Muscle of leg (tissue), 11 donors: ENCODE data around the gene SLC6A9. TPM values are rescaled to one million over a fixed set of nuclear protein-coding genes. Genes with fewer than 3 reads are reported as not detected.
A peak's percentile ranks its signal among the peaks of the same experiment; 100 is the strongest.

Experiments used
- DNase-seq: peaks from one replicate; pipeline ENCODE4 v3.0.0; 2013
- H3K27ac ChIP-seq: one replicate; pipeline ENCODE4 v1.5.1; 2013; ENCODE audit warnings: mild to moderate bottlenecking, low read length, control low read depth
- H3K27me3 ChIP-seq: one replicate; pipeline ENCODE4 v1.6.1; 2013; ENCODE audit warnings: low read length; ENCODE audit not compliant: control insufficient read depth, insufficient read depth
- H3K36me3 ChIP-seq: one replicate; pipeline ENCODE4 v1.6.1; 2013; ENCODE audit warnings: low read length; ENCODE audit not compliant: control insufficient read depth, insufficient read depth
- H3K4me1 ChIP-seq: one replicate; pipeline ENCODE4 v1.6.1; 2013; ENCODE audit warnings: low read length; ENCODE audit not compliant: control insufficient read depth, insufficient read depth
- H3K4me3 ChIP-seq: one replicate; pipeline ENCODE4 v1.5.1; 2013; ENCODE audit warnings: low read length, control low read depth
- H3K9me3 ChIP-seq: replicated peaks from 2 replicates; pipeline ENCODE4 v1.6.1; 2013; ENCODE audit warnings: low read depth, low read length; ENCODE audit not compliant: control insufficient read depth
- WGBS: methylation state at CpG from one replicate; pipeline ENCODE4 v1.1.5; 2013; ENCODE audit warnings: missing lambda C conversion rate; ENCODE audit not compliant: insufficient coverage; 5-methylcytosine and 5-hydroxymethylcytosine counted together
- polyA plus RNA-seq, 8 donors: library from polyadenylated mRNA; unstranded; fragments of 120-200 nt; gene quantifications; one replicate each; pipeline versions ENCODE4 v1.2.1 to v1.2.3, GENCODE V29; 2013; ENCODE audit warnings: inconsistent platforms in 1 of 8, low replicate concordance in 1 of 8; ENCODE audit not compliant: insufficient read length in 8 of 8, insufficient read depth in 1 of 8
- total RNA-seq: library from RNA; stranded (reverse); fragments of 120-200 nt; gene quantifications from one replicate; pipeline ENCODE4 v1.2.4, GENCODE V29; 2013

Gene SLC6A9
- total and polyA plus RNA-seq, 9 donors = 1.6 to 5.5 (median 3.4) TPM

DNA sequence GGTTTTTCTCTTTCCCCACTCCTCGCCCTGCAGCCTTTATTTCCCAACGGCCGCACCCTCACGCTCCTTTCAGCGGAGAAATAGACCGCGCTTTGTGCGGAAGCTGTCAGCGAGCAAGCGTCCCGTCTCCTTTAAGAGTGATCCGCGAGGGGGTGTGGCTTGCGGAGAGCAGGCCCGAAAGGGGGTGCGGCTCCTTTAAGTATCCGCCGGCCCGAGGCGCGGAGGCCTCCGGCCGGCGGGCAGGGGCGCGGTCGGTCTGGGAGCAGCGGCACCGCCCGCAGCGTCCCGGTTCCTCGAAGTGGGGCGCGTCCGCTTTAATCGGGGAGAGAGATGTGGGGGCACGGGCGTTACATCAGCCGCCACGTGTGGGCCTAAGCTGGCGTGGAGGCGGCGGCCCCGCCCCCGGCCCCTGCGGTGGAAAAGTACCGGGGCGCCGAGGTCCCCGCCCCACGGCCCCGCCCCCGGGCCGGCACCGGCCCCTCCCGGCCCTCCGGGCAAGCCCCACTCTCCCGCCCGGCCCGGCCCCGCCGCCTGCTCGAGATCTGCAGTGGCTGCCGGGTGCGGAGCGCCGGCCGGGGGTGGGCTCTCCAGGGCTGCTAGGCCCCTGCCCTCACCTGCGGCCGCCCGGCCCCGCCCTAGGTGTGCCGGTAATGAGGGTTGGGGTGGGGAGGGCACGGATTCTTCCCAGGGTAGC is 1.2 kb downstream of the SLC6A9 start:
- peaks cover 31% of the 10 kb centered on the region for H3K4me1 ChIP-seq
- H3K27ac ChIP-seq = peak overlapping the region; percentile 62
- under 1% methylated on average over 68 of the region's 75 CpGs for WGBS
- no peaks in the 10 kb centered on the region for H3K36me3 ChIP-seq
- peak overlapping the region; percentile 73 for H3K4me3 ChIP-seq
- peak; percentile 95 for DNase-seq
- peaks cover 10% of the 10 kb centered on the region for H3K27me3 ChIP-seq
- no peaks in the 10 kb centered on the region for H3K9me3 ChIP-seq

DNA sequence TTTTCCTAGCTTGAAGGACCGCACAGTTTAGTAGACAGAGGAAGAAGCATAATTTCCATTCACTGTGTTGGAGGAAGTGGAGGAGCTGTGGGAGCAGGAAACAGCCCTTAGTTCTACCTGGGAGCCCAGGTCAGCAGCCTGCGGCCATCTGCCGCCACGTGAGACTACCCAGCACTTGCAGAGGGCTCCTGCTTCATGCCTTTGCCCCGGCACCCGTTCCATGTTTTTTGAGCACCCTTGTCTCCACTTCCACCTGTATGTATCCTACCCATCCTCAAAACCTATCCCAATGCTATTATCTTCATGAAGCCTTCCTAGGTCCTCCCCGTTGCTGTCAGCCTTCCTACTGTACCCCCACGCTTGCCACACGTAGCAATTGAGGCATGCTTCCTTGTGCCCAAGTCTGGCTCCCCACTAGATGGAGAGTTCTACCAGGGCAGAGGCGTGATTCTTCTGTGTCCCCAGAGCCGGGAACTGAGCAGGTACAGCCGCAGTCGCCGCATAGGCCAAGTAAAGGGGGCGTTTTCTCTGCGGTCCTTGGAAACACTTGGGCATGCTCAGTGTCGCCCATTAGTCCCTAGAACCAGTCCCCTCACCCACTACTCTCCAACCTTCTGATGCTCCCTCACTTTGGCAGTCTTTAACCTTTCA is 1.9 kb downstream of the SLC6A9 start:
- Histone ChIP-seq H3K27me3 (peaks cover 10% of the 10 kb centered on the region), H3K4me1 (peaks cover 27% of the 10 kb centered on the region), H3K36me3 (no peaks in the 10 kb centered on the region), H3K9me3 (no peaks in the 10 kb centered on the region), H3K27ac (peak overlapping the region; percentile 62), H3K4me3 (peak overlapping the region; percentile 73)
- no peak for DNase-seq
- WGBS = 27% methylated on average over 16 of the region's 17 CpGs

DNA sequence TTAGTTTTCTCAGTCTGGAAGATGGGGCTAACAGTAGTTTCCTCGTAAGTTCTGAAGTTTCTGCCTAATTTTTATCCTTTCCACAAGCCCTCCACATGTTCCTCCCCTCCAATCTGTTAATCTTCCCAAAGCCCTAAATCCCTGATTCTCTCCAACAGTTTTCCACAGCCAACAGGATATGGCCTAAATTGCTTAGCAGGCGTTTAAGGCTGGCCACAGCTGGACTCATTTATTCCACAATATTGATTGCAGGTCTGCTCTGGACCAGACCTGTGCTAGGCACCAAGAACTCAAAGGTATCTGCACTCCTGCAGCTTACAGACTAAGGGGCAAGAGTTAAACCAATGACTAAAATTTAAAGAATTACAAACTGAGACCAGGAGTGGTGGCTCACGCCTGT is 3.9 kb downstream of the SLC6A9 start:
- H3K36me3 ChIP-seq = no peaks in the 10 kb centered on the region
- DNase-seq = no peak
- 83% methylated on average over 3 of the region's 3 CpGs for WGBS
- H3K9me3 ChIP-seq = no peaks in the 10 kb centered on the region
- H3K4me3 ChIP-seq = no peak overlapping the region
- H3K27me3 ChIP-seq = peaks cover 10% of the 10 kb centered on the region
- H3K27ac ChIP-seq = no peak overlapping the region
- peaks cover 26% of the 10 kb centered on the region for H3K4me1 ChIP-seq

DNA sequence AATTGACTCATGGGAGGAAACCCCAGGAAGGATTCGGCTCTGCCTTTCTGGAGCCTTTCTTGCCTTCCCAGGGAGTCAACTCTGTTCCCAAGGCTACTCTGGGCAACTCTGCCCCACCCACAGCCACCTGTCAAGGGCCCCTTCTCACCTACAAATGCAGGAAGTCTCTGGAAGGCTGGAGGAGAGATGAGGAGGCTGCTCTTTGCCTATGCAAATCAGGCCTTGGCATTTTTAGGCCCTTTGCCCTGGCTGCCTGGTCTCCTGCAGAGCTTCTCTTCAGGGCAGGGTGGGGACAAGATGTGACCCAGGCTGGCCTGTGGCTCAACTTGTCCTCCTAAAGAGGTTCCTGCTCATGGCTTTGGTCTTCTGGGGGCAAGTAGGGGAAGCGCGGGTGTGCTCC is 5.4 kb downstream of the SLC6A9 start:
- Histone ChIP-seq H3K36me3 (no peaks in the 10 kb centered on the region), H3K4me1 (peaks cover 11% of the 10 kb centered on the region), H3K27me3 (no peaks in the 10 kb centered on the region), H3K9me3 (no peaks in the 10 kb centered on the region), H3K4me3 (no peak overlapping the region), H3K27ac (no peak overlapping the region)
- DNase-seq = no peak
- 80% methylated on average over 3 of the region's 3 CpGs for WGBS

DNA sequence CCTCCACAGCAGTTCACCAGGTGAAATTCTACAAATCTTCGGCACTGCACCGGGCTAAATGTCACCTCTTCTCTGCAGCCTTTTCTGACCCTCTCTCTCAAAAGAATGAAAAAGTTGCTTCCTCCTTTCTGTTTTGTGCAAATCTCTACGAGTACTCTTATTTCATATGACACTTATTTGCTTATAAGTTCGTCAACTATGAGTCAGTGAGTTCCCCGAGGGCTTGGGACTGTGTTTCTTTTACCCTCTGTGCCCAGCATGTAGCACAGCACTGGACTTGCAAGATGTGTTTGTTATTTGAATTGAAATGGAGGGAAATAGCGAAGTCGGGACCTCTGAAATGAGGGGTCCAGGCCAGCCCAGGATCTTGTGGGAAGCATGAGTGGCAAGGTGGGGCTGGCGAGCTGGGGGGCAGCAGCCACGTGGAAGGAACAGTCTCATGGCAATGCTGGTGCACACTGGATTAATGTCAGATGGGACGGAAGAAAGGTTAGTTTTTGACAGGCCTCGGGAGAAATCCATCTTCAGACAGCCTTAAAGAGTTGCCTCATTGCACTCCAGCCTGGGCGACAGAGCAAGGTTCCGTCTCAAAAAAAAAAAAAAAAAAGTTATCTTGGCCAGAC is 6.2 kb downstream of the SLC6A9 start:
- Histone ChIP-seq H3K27me3 (no peaks in the 10 kb centered on the region), H3K36me3 (no peaks in the 10 kb centered on the region), H3K27ac (no peak overlapping the region), H3K4me3 (no peak overlapping the region), H3K4me1 (peaks cover 14% of the 10 kb centered on the region), H3K9me3 (no peaks in the 10 kb centered on the region)
- no peak for DNase-seq
- 85% methylated on average over 12 of the region's 13 CpGs for WGBS

DNA sequence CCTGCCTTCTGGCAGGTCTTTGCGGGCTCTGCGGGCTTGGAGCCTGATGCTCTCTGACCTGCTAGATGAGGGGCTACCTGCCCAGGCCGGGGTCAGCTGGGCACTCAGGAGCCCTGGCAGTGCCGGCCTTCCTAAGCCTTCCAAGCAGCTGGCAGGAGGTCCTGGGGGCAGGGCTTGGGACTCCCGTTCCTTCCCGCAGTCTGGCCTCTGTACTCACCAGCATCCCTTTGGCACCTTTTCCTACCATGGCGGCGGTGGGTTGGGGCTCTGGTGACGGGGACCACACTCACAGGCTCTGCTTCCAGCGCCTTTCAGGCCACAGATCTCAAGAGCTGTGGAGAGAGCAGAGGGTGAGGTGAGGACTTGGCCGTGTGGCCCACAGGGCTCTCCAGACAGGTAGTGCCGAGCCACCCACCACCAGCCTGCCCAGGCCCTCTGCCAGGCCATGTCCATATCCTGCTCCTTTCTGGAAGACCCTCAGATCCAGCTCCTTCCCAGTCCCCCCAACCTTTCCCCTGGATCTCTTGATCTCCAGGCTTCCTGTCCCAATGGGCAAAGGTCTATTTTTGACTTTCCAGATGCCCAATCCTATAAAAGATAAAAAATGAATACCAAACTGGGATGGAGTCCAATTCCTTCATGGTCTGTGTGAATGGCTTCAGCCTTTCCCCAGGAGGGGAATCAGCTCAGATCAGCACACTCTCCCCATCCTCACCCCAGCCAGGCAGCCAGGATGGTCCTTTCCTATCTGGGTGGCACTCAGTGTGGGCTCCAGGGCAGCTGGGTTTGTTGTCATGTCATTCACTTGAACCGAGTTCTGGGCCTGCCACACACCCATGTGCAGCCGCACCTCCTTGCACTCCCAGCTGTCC is 7.0 kb downstream of the SLC6A9 start:
- Histone ChIP-seq H3K27ac (no peak overlapping the region), H3K4me1 (peaks cover 15% of the 10 kb centered on the region), H3K27me3 (no peaks in the 10 kb centered on the region), H3K9me3 (no peaks in the 10 kb centered on the region), H3K4me3 (no peak overlapping the region), H3K36me3 (no peaks in the 10 kb centered on the region)
- 90% methylated on average over 7 of the region's 14 CpGs for WGBS
- no peak for DNase-seq

DNA sequence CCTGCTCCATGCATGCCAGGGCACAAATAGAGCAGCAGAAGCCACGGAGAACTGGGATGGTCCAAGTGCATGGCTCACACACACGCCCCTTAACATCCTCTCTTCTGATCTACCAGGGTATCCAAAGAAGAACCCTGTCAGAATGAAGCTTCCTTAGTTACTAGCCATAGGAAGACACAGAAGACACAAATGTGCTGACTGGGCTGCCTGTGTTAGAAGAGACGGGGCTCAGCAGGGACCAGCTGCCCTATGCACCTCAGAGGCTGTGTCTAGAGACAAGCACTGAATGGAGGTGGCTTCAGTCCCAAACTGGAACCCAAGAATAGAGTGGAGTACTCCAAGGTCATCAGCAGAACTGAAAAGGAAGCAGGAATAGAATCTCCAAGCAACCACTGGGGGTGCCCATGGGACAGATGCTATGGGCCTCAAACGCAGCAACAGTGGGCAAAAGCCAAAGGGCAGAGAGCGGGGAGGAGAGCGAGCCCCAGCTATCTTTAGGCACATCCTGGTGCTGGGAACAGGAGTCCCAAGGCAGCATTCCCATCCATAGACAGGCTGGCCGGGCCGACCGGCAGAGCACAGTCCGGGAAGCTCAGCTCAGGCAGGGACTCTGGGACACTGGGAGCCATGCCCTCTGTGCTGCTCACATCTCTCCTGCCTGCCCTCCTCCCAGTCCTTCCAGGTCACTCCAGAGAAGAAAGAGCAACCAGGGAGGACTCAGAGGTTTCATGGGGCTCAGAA is 9.5 kb downstream of the SLC6A9 start:
- no peaks in the 10 kb centered on the region for H3K36me3 ChIP-seq
- peak overlapping the region; percentile 26 for H3K27ac ChIP-seq
- DNase-seq = no peak
- no peaks in the 10 kb centered on the region for H3K9me3 ChIP-seq
- peaks cover 9% of the 10 kb centered on the region for H3K4me1 ChIP-seq
- H3K4me3 ChIP-seq = no peak overlapping the region
- WGBS = 89% methylated on average over 10 of the region's 10 CpGs
- peaks cover 2% of the 10 kb centered on the region for H3K27me3 ChIP-seq

DNA sequence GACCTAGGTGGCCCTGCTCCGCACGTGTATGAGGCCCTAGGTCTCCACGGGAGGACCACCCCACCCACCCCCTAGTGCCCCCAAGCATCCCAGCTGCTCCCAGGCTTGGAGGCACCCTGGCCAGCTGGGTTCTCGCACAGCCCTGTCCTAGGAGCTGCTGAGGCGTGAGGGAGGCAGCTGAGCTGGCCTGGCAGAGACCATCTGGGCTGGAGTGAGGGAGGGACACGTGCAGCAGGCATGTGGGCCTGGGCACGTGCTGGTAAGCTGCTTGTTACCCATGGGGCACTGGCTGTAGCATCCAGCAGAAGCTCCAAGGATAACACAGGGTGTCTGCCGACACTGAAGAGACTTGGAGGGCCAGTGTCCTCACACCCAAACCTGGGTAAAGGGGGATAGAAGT is 10.1 kb downstream of the SLC6A9 start:
- WGBS = 60% methylated on average over 3 of the region's 8 CpGs
- Histone ChIP-seq H3K27ac (no peak overlapping the region), H3K36me3 (no peaks in the 10 kb centered on the region), H3K4me3 (no peak overlapping the region), H3K9me3 (no peaks in the 10 kb centered on the region), H3K4me1 (peaks cover 9% of the 10 kb centered on the region), H3K27me3 (peaks cover 2% of the 10 kb centered on the region)
- DNase-seq = no peak

DNA sequence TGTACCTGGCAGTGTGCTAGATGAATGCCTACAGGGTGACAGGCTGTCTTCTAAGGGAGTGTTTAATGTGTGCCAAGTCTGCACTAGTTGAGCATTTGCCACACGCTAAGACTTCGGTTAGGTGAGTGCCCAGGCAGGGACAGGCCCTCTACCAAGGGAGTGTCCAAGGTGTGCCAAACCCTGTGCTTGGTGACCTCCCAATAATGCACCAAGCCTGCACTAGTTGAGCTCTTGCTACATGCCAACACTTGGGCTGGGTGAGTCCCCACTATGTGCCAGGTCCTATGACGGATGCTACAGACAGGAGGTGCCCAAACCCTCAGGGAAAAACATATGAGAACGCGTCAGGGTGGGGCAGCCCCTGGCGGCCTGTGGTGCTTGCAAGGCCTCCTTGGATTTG is 10.8 kb downstream of the SLC6A9 start:
- WGBS = 77% methylated on average over 6 of the region's 6 CpGs
- DNase-seq = no peak
- H3K9me3 ChIP-seq = no peaks in the 10 kb centered on the region
- H3K36me3 ChIP-seq = no peaks in the 10 kb centered on the region
- no peak overlapping the region for H3K4me3 ChIP-seq
- no peak overlapping the region for H3K27ac ChIP-seq
- peaks cover 9% of the 10 kb centered on the region for H3K4me1 ChIP-seq
- H3K27me3 ChIP-seq = peaks cover 2% of the 10 kb centered on the region
